HCT116 (cell line): ENCODE data around the gene SYNPO.

ENCODE experiments used
- EZH2phosphoT487 ChIP-seq: fragments of 200-600 bp; IDR thresholded peaks from 2 replicates; pipeline ENCODE4 v1.6.1; 2018; ENCODE audit warnings: antibody characterized with exemption, borderline replicate concordance
- POLR2A ChIP-seq: IDR thresholded peaks from 2 replicates; pipeline ENCODE4 v1.7.0; 2011; ENCODE audit warnings: borderline replicate concordance; ENCODE audit not compliant: insufficient read depth, insufficient read length; ENCODE audit errors: extremely low read depth
- SP1 ChIP-seq: IDR thresholded peaks from 2 replicates; pipeline ENCODE4 v1.6.1; 2012; ENCODE audit warnings: low read depth
- TF ChIP-seq, protein P1 (sequence below), 3 experiments: fragments of 200-600 bp in 1 of 3; sonication (generic) in 1 of 3; IDR thresholded peaks in 2 of 3; conservative IDR thresholded peaks in 1 of 3; 2 replicates each; pipeline ENCODE4 v1.5.1; 2012 to 2017; ENCODE audit warnings: low read depth in 2 of 3, low read length in 2 of 3, antibody characterized with exemption in 1 of 3, borderline replicate concordance in 1 of 3, control low read depth in 1 of 3, mild to moderate bottlenecking in 1 of 3, mixed read lengths in 1 of 3, mixed run types in 1 of 3, moderate library complexity in 1 of 3; ENCODE audit not compliant: insufficient read depth in 1 of 3
- TF ChIP-seq, protein P2 (sequence below): IDR thresholded peaks from 2 replicates; pipeline ENCODE4 v1.6.1; 2011; ENCODE audit warnings: mild to moderate bottlenecking, low read length, moderate library complexity; ENCODE audit not compliant: insufficient replicate concordance; ENCODE audit errors: extremely low read depth

DNA sequence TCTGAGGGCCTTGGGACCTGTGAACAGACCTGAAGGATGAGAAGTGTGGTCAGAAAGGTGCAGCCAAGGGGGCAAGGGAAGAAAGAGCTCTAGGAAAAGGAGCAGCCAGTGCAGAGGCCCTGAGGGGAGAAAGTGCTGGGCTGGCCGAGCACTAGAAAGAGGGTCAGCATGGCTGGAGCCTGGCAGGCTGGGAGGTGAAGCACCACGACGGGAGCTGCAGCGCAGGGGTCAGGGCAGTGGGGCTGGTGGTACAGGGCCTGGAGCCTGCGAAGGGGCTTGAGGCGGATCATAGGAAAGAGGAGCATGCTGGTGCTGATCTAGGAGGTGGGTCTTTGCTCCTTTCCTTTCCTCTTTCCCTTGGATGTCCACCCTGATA is 9.1 kb upstream of the SYNPO start:
- TF ChIP-seq, protein P1, sequence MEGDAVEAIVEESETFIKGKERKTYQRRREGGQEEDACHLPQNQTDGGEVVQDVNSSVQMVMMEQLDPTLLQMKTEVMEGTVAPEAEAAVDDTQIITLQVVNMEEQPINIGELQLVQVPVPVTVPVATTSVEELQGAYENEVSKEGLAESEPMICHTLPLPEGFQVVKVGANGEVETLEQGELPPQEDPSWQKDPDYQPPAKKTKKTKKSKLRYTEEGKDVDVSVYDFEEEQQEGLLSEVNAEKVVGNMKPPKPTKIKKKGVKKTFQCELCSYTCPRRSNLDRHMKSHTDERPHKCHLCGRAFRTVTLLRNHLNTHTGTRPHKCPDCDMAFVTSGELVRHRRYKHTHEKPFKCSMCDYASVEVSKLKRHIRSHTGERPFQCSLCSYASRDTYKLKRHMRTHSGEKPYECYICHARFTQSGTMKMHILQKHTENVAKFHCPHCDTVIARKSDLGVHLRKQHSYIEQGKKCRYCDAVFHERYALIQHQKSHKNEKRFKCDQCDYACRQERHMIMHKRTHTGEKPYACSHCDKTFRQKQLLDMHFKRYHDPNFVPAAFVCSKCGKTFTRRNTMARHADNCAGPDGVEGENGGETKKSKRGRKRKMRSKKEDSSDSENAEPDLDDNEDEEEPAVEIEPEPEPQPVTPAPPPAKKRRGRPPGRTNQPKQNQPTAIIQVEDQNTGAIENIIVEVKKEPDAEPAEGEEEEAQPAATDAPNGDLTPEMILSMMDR (IDR thresholded peaks at IDR 0.05 in 2 of 3, conservative IDR thresholded peaks at IDR 0.05 in 1 of 3; ENCODE audit: borderline replicate concordance in 1 of 3, insufficient read depth in 1 of 3, low read depth in 2 of 3, low read length in 2 of 3) = no peak
- TF ChIP-seq EZH2phosphoT487 = no peak
- TF ChIP-seq SP1 = no peak
- TF ChIP-seq, protein P2, sequence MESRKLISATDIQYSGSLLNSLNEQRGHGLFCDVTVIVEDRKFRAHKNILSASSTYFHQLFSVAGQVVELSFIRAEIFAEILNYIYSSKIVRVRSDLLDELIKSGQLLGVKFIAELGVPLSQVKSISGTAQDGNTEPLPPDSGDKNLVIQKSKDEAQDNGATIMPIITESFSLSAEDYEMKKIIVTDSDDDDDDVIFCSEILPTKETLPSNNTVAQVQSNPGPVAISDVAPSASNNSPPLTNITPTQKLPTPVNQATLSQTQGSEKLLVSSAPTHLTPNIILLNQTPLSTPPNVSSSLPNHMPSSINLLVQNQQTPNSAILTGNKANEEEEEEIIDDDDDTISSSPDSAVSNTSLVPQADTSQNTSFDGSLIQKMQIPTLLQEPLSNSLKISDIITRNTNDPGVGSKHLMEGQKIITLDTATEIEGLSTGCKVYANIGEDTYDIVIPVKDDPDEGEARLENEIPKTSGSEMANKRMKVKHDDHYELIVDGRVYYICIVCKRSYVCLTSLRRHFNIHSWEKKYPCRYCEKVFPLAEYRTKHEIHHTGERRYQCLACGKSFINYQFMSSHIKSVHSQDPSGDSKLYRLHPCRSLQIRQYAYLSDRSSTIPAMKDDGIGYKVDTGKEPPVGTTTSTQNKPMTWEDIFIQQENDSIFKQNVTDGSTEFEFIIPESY = no peak
- TF ChIP-seq POLR2A = no peak
